KMS-11 (cell line): ENCODE measurements around the gene HERC6.

Experiments
- H2AFZ ChIP-seq: fragments of 200-600 bp; sonication (generic); 2 replicates; pipeline ENCODE4 v1.6.1; 2016; ENCODE audit warnings: antibody characterized with exemption, mixed run types, low read depth
- H3K27ac ChIP-seq: fragments of 200-600 bp; sonication (generic); 2 replicates; pipeline ENCODE4 v1.6.1; 2016; ENCODE audit warnings: mild to moderate bottlenecking, mixed run types
- H3K27me3 ChIP-seq: fragments of 200-600 bp; sonication (generic); 2 replicates; pipeline ENCODE4 v1.6.1; 2017; ENCODE audit warnings: mild to moderate bottlenecking, low read depth, mixed run types, moderate library complexity; ENCODE audit not compliant: insufficient read depth
- H3K36me3 ChIP-seq: fragments of 200-600 bp; sonication (generic); 2 replicates; pipeline ENCODE4 v1.6.1; 2017; ENCODE audit warnings: mild to moderate bottlenecking, mixed run types; ENCODE audit not compliant: insufficient read depth
- H3K4me1 ChIP-seq: fragments of 200-600 bp; sonication (generic); 2 replicates; pipeline ENCODE4 v1.6.1; 2016; ENCODE audit warnings: mild to moderate bottlenecking, low read depth, mixed run types; ENCODE audit not compliant: poor library complexity, severe bottlenecking
- H3K4me2 ChIP-seq: fragments of 200-600 bp; sonication (generic); 2 replicates; pipeline ENCODE4 v1.7.0; 2016; ENCODE audit warnings: mild to moderate bottlenecking, mixed run types
- H3K4me3 ChIP-seq: fragments of 200-600 bp; sonication (generic); IDR thresholded peaks from 2 replicates; pipeline ENCODE4 v1.6.1; 2017; ENCODE audit warnings: low read depth, low read length, mixed read lengths; ENCODE audit not compliant: insufficient read depth
- H3K79me2 ChIP-seq: fragments of 200-600 bp; sonication (generic); 2 replicates; pipeline ENCODE4 v1.6.1; 2016; ENCODE audit warnings: low read depth, mixed run types; ENCODE audit not compliant: insufficient read depth
- H3K9ac ChIP-seq: fragments of 200-600 bp; sonication (generic); 2 replicates; pipeline ENCODE4 v1.6.1; 2016; ENCODE audit warnings: mild to moderate bottlenecking, mixed run types
- H4K20me1 ChIP-seq: fragments of 200-600 bp; sonication (generic); 2 replicates; pipeline ENCODE4 v1.6.1; 2016; ENCODE audit warnings: mild to moderate bottlenecking, mixed run types; ENCODE audit not compliant: insufficient read depth
- CTCF ChIP-seq: fragments of 200-600 bp; sonication (generic); conservative IDR thresholded peaks from 2 replicates; pipeline ENCODE4 v1.6.1; 2017; ENCODE audit warnings: low read depth, mild to moderate bottlenecking, antibody characterized with exemption, low read length, moderate library complexity, mixed read lengths

The HERC6 gene

GRCh38 chr4:88448889-88449288, 70.2 kb downstream of the HERC6 start:
- Histone ChIP-seq H3K27me3 (no peaks in the 10 kb centered on the region), H2AFZ (no peak overlapping the region), H3K4me3 (no peak overlapping the region), H3K4me2 (no peak overlapping the region), H4K20me1 (no peaks in the 10 kb centered on the region), H3K9ac (no peak overlapping the region), H3K27ac (no peak overlapping the region), H3K79me2 (no peaks in the 10 kb centered on the region), H3K4me1 (no peaks in the 10 kb centered on the region), H3K36me3 (no peaks in the 10 kb centered on the region)
- TF ChIP-seq CTCF: no peak

GRCh38 chr4:88449290-88449689, 70.6 kb downstream of the HERC6 start:
- no peaks in the 10 kb centered on the region for H3K79me2 ChIP-seq
- H4K20me1 ChIP-seq: no peaks in the 10 kb centered on the region
- no peak overlapping the region for H2AFZ ChIP-seq
- H3K27me3 ChIP-seq: no peaks in the 10 kb centered on the region
- no peak overlapping the region for H3K4me3 ChIP-seq
- no peak overlapping the region for H3K9ac ChIP-seq
- H3K4me2 ChIP-seq: no peak overlapping the region
- TF ChIP-seq CTCF: no peak
- H3K4me1 ChIP-seq: no peaks in the 10 kb centered on the region
- H3K27ac ChIP-seq: no peak overlapping the region
- H3K36me3 ChIP-seq: no peaks in the 10 kb centered on the region

- no peak overlapping the region for H2AFZ ChIP-seq
- no peak overlapping the region for H3K9ac ChIP-seq
- H3K27me3 ChIP-seq: no peaks in the 10 kb centered on the region
- H3K79me2 ChIP-seq: no peaks in the 10 kb centered on the region
- H3K27ac ChIP-seq: no peak overlapping the region
- no peaks in the 10 kb centered on the region for H3K4me1 ChIP-seq
- H4K20me1 ChIP-seq: no peaks in the 10 kb centered on the region
- no peak overlapping the region for H3K4me3 ChIP-seq
- TF ChIP-seq CTCF: no peak
- no peak overlapping the region for H3K4me2 ChIP-seq
- H3K36me3 ChIP-seq: no peaks in the 10 kb centered on the region
Measured at GRCh38 chr4:88451205-88451604, 72.6 kb downstream of the HERC6 start.

GRCh38 chr4:88452912-88453311, 74.3 kb downstream of the HERC6 start:
- H4K20me1 ChIP-seq: no peaks in the 10 kb centered on the region
- H3K27me3 ChIP-seq: no peaks in the 10 kb centered on the region
- H3K4me3 ChIP-seq: no peak overlapping the region
- no peak overlapping the region for H3K27ac ChIP-seq
- H3K4me1 ChIP-seq: no peaks in the 10 kb centered on the region
- no peak overlapping the region for H3K4me2 ChIP-seq
- TF ChIP-seq CTCF: no peak
- H3K79me2 ChIP-seq: no peaks in the 10 kb centered on the region
- H3K9ac ChIP-seq: no peak overlapping the region
- H2AFZ ChIP-seq: no peak overlapping the region
- H3K36me3 ChIP-seq: no peaks in the 10 kb centered on the region
